OCI-M2 (cell line): ENCODE results near the gene ME3.
"Not testable (repeated sequence)": the region's sequence is repeated elsewhere in the genome, so short reads cannot be mapped to it uniquely, and the experiment has no call there.

ENCODE experiments used
- DNase-seq: peaks from one replicate; lab custom pipeline; 2025; ENCODE audit not compliant: unreplicated experiment; lab: John Stamatoyannopoulos, UW

Gene ME3

GRCh38 chr11:86623736-86624135 lies 48.7 kb downstream of the ME3 start:
- no peak for DNase-seq

GRCh38 chr11:86623041-86623621 lies 49.3 kb downstream of the ME3 start:
- DNase-seq: no peak

DNA sequence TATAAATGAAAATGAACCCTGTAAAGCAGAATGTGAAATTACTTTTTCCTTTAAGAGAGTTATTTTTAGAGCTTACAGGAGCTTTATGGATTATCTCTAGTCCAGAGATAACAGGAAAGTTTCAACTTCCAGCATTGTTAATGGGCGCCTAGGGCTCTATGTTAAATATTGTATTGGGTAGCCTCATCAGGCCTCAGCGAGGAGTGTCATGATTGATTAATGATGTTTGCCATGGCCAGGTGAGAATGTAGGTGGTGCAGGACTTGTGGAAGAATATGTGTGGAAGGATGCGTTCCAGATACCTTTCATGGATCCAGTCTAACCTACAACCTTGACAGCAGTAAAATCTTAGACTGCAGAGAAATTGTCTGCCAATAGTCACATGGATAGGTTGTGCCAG lies 50.6 kb downstream of the ME3 start:
- no peak for DNase-seq

DNA sequence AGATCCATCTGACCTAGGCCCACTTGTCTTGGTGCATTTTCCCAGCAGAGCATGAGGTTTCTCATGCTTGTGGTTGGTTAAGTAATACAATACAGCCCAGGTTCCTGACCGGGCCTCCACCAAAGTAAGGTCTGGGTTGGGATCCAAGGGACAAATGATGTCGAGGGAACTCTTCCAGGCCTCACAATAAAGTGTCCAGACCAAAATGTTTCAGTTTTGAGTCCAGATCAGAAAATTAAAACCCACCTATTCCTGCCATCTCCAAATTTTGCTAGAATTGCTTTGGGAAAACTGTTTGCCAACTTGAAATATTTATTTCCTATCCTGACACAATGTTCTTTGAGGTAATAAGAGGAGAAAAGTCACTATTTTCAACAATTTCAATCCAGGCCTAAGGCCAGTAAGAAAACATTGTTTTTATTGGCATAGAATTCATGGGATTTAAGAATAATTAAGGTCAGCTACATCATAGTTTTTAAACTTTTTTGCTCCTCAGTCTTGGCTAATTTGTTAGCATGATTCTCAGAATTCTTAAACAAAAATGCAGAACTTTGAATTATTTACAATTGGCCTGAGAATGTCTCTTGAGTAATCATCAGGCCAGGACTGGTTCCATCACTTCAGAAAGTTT lies 51.4 kb downstream of the ME3 start:
- no peak for DNase-seq

- not testable (repeated sequence) for DNase-seq
Observed at GRCh38 chr11:86619428-86619827, 53.0 kb downstream of the ME3 start.

GRCh38 chr11:86617502-86617901 lies 54.9 kb downstream of the ME3 start:
- no peak for DNase-seq

- no peak for DNase-seq
Observed at GRCh38 chr11:86615487-86615886, 56.9 kb downstream of the ME3 start.

DNA sequence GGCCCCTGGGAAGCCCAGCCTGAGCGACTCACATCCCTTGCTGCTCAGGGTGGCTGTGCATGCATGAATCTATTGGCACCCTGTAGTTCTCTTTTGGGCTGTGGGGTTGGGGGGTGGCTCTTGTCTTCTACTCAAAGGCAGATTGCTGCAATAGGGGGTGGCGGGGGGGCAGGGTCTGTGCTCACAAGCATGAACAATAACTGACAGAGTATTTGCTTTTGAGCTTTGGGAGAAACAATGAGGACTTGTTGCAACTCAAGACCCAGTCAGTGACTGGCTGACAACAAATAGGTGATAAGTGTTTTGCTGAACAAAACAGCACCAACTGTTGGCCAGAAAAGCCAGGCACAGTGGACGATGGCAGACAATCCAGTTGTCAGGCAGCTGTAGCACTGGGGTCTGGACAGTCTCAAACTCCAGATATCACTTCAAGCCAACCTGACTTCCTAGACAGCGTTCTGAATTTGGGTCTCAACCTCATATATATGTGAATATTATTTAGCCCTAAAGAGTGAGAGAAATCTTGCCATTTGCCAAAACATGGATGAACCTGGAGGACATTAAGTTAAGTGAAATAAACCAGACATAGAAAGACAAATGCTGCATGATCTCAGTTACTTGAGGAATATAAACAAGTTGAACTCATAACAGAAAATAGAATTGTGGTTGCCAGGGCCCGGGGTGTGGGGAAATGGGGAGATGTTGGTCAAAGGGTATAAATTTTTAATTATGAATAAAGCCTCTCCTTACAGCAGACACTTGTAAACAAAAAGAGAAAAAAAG lies 61.7 kb downstream of the ME3 start:
- DNase-seq: no peak

DNA sequence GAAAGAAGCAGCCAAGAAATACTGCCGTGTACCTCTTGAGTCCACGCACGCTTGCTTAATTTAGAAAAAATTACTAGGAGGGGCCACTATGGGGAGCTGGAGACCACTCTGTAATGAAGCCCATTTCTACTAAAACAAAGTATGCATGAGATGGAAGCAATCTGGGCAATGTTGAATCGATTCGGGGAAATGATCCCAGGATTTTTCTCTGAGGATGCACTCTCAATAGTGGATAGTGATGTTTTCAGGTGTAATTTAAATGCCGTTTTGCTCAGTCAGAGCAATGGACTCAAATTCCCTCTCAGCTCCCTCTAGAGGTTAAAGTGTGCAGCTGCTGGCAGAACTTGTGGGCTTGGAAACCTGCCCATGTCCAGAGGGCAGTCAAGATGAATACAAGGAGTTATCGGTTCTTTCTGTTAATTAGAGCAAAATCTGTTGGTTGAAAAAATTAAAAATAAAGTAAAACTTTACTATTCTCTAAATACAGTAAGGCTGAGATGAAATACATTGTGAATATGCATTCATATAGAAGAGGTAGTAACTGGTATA lies 64.1 kb downstream of the ME3 start:
- peak; percentile 30 for DNase-seq

GRCh38 chr11:86606836-86607481 lies 65.5 kb downstream of the ME3 start:
- DNase-seq: no peak

DNA sequence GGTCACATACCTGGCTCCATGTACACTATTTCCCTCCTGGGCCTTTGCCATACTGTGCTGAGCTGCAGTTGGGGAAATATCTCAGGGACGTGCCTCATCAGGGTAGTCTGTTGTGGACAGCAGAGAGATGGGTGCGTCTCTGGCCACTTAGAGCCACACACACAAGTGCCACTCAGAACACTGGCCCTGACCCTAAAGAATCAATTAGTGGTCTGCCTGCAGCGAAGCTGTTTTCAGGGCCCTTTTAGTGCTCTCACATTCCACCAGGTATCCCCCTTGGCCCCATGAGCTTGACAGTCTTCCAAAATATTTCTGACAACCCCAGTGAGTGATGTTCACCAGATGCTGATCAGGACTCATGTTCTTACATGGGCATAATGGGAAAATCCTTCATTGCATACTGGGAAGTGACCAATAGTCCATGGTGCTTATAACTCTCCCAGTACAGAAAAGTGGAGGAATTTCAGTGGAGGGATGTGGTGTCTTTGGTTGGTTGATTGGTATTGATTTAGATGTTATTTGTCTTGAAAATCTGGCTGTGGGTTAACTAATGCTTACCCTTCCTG lies 66.1 kb downstream of the ME3 start:
- no peak for DNase-seq

GRCh38 chr11:86596861-86597586 lies 75.4 kb downstream of the ME3 start:
- no peak for DNase-seq

DNA sequence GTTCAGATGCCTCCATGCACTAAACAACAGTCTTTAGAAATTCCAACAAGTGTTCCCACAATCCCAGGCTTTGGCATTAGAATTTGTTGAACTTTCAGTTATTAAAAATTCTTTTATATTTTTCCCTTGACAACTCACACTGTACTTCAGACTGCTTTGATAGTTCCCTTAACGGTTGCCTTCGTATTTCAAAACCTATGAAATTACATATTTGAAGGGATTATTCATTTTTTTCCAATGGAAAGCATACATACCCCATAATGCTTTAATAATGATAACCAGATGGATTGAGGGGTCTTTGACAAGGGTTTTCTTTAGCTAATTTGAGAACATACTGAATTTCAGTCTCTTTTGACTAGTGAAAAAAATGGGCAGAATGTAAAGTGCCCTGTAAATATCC lies 76.5 kb downstream of the ME3 start:
- DNase-seq: no peak

GRCh38 chr11:86595451-86595850 lies 77.0 kb downstream of the ME3 start:
- no peak for DNase-seq

DNA sequence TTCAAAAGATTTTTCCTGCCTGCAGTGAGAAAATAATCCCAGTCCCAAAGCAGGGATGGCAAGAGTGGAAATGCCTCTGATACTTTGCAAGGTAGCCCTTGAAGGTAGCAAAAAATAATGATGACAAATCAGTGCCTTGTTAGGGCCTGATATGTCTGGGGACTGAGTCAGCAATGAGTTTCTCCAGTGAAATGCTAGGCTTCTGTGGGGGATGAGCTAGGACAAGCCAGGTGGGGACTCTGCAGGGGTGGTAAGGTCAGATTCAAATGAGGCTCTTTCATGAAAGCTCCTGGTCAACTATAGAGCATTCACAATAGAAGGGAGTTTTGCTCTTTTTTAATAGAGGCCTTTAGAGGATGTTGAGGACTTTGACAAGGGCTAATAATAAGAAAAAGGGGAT lies 77.7 kb downstream of the ME3 start:
- no peak for DNase-seq

DNA sequence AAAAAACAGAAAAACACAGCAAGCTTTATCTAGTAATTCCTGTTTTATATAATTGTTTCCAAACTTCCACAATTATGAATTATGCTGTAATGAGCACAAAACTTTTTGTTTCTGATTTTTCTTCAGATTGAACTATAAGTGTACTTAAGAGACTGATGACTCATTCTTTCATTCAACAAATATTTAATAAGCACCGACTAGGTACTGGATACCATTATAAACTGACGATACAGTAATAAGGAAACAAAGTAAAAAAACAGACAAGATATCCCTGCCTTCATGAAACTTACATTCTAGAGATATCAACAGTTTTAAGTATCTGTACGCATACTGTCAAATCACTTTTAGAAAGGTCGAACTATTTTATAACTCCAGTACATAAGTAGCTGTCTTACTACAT lies 78.6 kb downstream of the ME3 start:
- DNase-seq: no peak

- peak; percentile 12 for DNase-seq
Observed at GRCh38 chr11:86592659-86593451, 79.6 kb downstream of the ME3 start.

DNA sequence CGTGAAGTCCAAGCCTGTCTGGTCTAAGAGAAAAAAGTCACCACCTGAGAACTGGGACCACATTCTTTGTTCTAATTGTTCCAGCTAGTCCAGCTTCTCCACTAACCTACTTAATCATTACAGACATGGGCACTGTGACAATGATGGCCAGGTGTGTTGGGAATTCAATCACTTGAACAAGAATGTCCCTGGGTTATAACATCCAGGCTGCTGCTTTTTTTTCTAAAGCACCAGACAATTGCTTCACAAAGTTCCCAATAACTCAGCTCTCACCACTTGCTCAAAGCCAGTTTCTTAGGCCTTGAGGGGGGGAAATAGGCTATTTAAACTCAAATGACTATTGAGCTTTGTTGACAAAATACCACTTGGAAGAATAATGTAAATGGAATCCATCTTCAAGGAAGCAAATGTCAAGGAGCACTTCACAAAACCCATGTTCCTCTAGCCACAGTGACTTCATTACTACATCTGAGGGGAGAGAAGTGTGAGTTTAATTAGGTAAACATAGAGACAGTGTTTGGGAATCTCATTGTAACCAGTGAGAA lies 80.3 kb downstream of the ME3 start:
- DNase-seq: no peak

- no peak for DNase-seq
Observed at GRCh38 chr11:86591631-86592030, 80.8 kb downstream of the ME3 start.
